Mucosa of stomach (tissue), 1 donor: ENCODE results near the gene CYB561D2.

ENCODE experiments used
- H3K27me3 ChIP-seq: one replicate; pipeline ENCODE4 v1.7.0; 2013; ENCODE audit warnings: mild to moderate bottlenecking, low read length; ENCODE audit not compliant: control insufficient read depth, insufficient read depth
- H3K36me3 ChIP-seq: one replicate; pipeline ENCODE4 v1.7.0; 2013; ENCODE audit warnings: low read length; ENCODE audit not compliant: control insufficient read depth, insufficient read depth
- H3K4me1 ChIP-seq: one replicate; pipeline ENCODE4 v1.7.0; 2013; ENCODE audit warnings: mild to moderate bottlenecking, low read length; ENCODE audit not compliant: control insufficient read depth, insufficient read depth
- H3K4me3 ChIP-seq: one replicate; pipeline ENCODE4 v1.7.0; 2013; ENCODE audit warnings: low read length
- H3K9ac ChIP-seq: one replicate; pipeline ENCODE4 v1.7.0; 2013; ENCODE audit warnings: mild to moderate bottlenecking, low read length, moderate library complexity
- H3K9me3 ChIP-seq: one replicate; pipeline ENCODE4 v1.7.0; 2013; ENCODE audit warnings: mild to moderate bottlenecking, low read length, moderate library complexity; ENCODE audit not compliant: control insufficient read depth
- donor health status: Pancreatic carcinoma.

Gene CYB561D2

GRCh38 chr3:50352781-50353180 lies 2.1 kb downstream of the CYB561D2 start:
- no peaks in the 10 kb centered on the region for H3K9me3 ChIP-seq
- H3K27me3 ChIP-seq, result no peaks in the 10 kb centered on the region
- H3K4me1 ChIP-seq, result peaks cover 55% of the 10 kb centered on the region
- H3K9ac ChIP-seq, result no peak overlapping the region
- no peak overlapping the region for H3K4me3 ChIP-seq
- peaks cover 11% of the 10 kb centered on the region for H3K36me3 ChIP-seq

DNA sequence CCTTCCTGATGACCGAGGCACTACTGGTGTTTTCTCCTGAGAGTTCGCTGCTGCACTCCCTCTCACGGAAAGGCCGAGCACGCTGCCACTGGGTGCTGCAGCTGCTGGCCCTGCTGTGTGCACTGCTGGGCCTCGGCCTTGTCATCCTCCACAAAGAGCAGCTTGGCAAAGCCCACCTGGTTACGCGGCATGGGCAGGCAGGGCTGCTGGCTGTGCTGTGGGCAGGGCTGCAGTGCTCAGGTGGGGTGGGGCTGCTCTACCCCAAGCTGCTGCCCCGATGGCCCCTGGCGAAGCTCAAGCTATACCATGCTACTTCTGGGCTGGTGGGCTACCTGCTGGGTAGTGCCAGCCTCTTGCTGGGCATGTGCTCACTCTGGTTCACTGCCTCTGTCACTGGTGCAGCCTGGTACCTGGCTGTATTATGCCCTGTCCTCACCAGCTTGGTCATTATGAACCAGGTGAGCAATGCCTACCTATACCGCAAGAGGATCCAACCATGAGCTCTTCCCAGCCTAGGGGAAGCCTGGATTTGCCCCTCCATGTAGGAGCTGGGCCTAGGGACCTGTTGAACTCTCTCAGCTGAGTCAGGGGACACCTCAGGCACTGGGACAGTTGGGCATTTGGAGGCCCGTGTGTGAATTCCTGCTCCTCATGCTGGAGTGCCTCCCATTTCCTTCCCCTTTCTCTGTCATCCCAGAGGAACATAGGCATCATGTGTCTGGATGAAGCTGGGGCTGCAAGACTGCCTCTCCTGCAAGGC lies 2.8 kb downstream of the CYB561D2 start:
- Histone ChIP-seq H3K9me3 (no peaks in the 10 kb centered on the region), H3K9ac (no peak overlapping the region), H3K4me3 (no peak overlapping the region), H3K4me1 (peaks cover 62% of the 10 kb centered on the region), H3K27me3 (no peaks in the 10 kb centered on the region), H3K36me3 (peaks cover 8% of the 10 kb centered on the region)

- Histone ChIP-seq H3K4me1 (peaks cover 64% of the 10 kb centered on the region), H3K4me3 (no peak overlapping the region), H3K36me3 (peaks cover 5% of the 10 kb centered on the region), H3K9me3 (no peaks in the 10 kb centered on the region), H3K9ac (no peak overlapping the region), H3K27me3 (no peaks in the 10 kb centered on the region)
Observed at GRCh38 chr3:50354186-50354764, 3.6 kb downstream of the CYB561D2 start.

GRCh38 chr3:50354850-50355249 lies 4.2 kb downstream of the CYB561D2 start:
- no peak overlapping the region for H3K9ac ChIP-seq
- no peak overlapping the region for H3K4me3 ChIP-seq
- H3K9me3 ChIP-seq, result no peaks in the 10 kb centered on the region
- H3K27me3 ChIP-seq, result no peaks in the 10 kb centered on the region
- H3K36me3 ChIP-seq, result peaks cover 5% of the 10 kb centered on the region
- H3K4me1 ChIP-seq, result peaks cover 59% of the 10 kb centered on the region

GRCh38 chr3:50355829-50356552 lies 5.3 kb downstream of the CYB561D2 start:
- H3K4me1 ChIP-seq, result peaks cover 52% of the 10 kb centered on the region
- H3K27me3 ChIP-seq, result no peaks in the 10 kb centered on the region
- peak overlapping the region; percentile 91 for H3K9ac ChIP-seq
- peaks cover 5% of the 10 kb centered on the region for H3K36me3 ChIP-seq
- H3K9me3 ChIP-seq, result no peaks in the 10 kb centered on the region
- H3K4me3 ChIP-seq, result peak overlapping the region; percentile 27

DNA sequence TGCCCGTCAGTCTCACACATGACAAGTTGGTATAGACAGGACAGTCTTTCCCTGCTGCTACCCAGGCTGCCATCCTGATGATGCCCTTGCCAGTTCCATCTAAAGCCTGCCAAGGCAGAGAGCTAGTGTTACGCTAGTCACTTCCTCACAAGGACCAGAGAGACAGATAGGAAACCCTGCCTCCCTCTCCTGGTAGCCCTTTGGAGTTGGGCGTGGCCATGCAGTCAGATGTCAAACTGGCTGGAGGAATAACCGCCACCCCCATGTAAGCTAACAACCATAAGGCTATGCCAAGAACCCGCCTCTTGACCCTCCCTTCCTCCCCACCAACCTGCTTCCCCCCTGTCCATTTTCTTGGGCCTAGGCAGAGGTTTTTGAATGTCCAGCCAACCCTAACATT lies 5.9 kb downstream of the CYB561D2 start:
- H3K36me3 ChIP-seq, result peaks cover 5% of the 10 kb centered on the region
- peak overlapping the region; percentile 91 for H3K9ac ChIP-seq
- H3K4me3 ChIP-seq, result peak overlapping the region; percentile 27

GRCh38 chr3:50357481-50357880 lies 6.8 kb downstream of the CYB561D2 start:
- H3K4me3 ChIP-seq, result peak overlapping the region; percentile 85
- no peaks in the 10 kb centered on the region for H3K27me3 ChIP-seq
- H3K9ac ChIP-seq, result peak overlapping the region; percentile 91
- peaks cover 41% of the 10 kb centered on the region for H3K4me1 ChIP-seq
- H3K9me3 ChIP-seq, result no peaks in the 10 kb centered on the region
- H3K36me3 ChIP-seq, result peaks cover 5% of the 10 kb centered on the region

More for the DNA sequence above, 5.9 kb downstream of the CYB561D2 start:
- Histone ChIP-seq H3K9me3 (no peaks in the 10 kb centered on the region), H3K4me1 (peaks cover 46% of the 10 kb centered on the region), H3K27me3 (no peaks in the 10 kb centered on the region)

GRCh38 chr3:50358355-50358910 lies 7.8 kb downstream of the CYB561D2 start:
- Histone ChIP-seq H3K4me3 (peak overlapping the region; percentile 85), H3K27me3 (no peaks in the 10 kb centered on the region), H3K9ac (peak overlapping the region; percentile 91), H3K36me3 (peaks cover 5% of the 10 kb centered on the region), H3K4me1 (peaks cover 35% of the 10 kb centered on the region), H3K9me3 (no peaks in the 10 kb centered on the region)

DNA sequence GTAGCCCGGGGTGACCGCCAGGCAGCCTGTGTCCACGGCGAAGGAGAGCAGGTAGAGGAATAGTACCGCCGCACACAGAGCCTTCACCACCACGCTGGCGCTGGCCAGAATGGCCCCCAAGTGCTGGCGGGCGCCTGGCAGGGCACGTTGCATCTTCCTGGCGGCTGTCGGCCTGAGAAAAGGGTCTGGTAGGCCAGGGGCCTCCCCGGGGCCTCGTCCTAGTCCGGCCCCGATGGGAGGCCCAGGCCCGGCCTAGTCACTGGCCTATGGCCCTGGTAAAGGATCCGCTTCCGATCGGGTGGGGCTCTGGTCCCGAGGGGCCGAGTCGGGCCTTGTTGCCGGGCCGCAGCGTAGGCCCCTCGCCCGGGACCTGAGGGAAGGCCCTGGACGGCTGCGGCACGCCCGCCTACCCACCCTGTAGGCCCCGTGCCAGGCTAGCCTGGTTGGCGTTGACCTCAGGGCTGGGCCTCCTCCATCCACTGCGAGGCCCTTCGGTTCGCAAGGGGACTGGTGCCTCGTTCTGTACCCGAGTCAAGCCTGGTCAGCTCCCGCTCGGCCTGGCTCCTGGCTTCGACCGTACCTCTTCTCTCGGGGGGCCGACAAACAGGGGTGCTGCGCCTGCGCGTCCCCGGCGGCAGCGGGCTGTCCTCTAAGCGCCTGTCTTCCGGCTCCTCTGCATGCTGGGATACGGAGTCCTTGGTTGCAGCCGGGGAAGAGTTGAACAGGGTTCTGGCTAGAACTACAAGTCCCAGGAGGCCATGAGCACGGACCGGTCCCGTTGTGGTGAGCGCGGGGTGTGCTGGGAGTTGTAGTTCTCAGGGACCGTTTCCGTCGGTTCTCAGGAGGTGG lies 8.5 kb downstream of the CYB561D2 start, which contains the start of gene TMEM115:
TMEM115 (minus strand) TSS at position 611 of the 849 bp plus-strand sequence; CDS start at position 153, 458 bp downstream.
- Histone ChIP-seq H3K4me1 (peaks cover 36% of the 10 kb centered on the region), H3K27me3 (no peaks in the 10 kb centered on the region)

DNA sequence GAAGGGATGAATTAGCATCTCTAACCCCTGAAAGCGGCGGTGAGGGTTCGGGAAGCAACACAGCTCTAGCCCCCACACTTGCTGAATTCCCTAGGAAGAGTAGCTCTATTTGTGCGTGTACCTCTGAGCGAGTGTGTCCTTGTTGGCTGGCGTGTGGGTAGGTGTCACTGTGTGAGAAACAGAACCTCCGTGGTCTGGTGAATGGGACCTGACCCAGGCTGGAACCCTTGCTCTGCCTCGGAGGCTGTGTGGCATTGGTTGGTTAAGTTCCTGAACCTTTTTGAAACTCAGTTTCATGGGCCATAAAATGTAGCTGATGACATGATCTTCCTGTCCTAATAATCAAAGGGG lies 9.1 kb downstream of the CYB561D2 start:
- Histone ChIP-seq H3K4me1 (peaks cover 42% of the 10 kb centered on the region), H3K36me3 (peaks cover 5% of the 10 kb centered on the region), H3K4me3 (no peak overlapping the region), H3K27me3 (no peaks in the 10 kb centered on the region), H3K9ac (no peak overlapping the region), H3K9me3 (no peaks in the 10 kb centered on the region)

More for the DNA sequence above, 8.5 kb downstream of the CYB561D2 start, which contains the start of gene TMEM115:
- H3K9ac ChIP-seq, result peak within 1 kb of the TSS; percentile 91
- H3K4me3 ChIP-seq, result peak within 1 kb of the TSS; percentile 85
- H3K36me3 ChIP-seq, result peaks cover 5% of the 10 kb centered on the region
- no peaks in the 10 kb centered on the region for H3K9me3 ChIP-seq

- H3K36me3 ChIP-seq, result no peaks in the 10 kb centered on the region
- no peaks in the 10 kb centered on the region for H3K27me3 ChIP-seq
- H3K9me3 ChIP-seq, result no peaks in the 10 kb centered on the region
- H3K4me1 ChIP-seq, result peaks cover 19% of the 10 kb centered on the region
- peak overlapping the region; percentile 19 for H3K4me3 ChIP-seq
- peak overlapping the region; percentile 43 for H3K9ac ChIP-seq
Observed at GRCh38 chr3:50364573-50365079, 14.0 kb downstream of the CYB561D2 start.
